Measurements from ENCODE around the gene ST6GALNAC3. TPM values are rescaled to one million over a fixed set of nuclear protein-coding genes. Genes with fewer than 3 reads are reported as not detected.

Gene ST6GALNAC3
- total RNA-seq, 1 donor from 2014 or later = 4.7 TPM

- H3K27ac Mint-ChIP-seq (ENCODE audit: unreplicated experiment) = no peak overlapping the region
- no peak for DNase-seq (ENCODE audit: low spot score)
- no peaks in the 10 kb centered on the region for H3K36me3 Mint-ChIP-seq (ENCODE audit: low read depth)
- H3K4me1 Mint-ChIP-seq (ENCODE audit: low read depth) = peaks cover 10% of the 10 kb centered on the region
- H3K4me3 Mint-ChIP-seq (ENCODE audit: unreplicated experiment) = no peak overlapping the region
- no peaks in the 10 kb centered on the region for H3K9me3 Mint-ChIP-seq (ENCODE audit: low read depth)
- peaks cover 2% of the 10 kb centered on the region for H3K27me3 Mint-ChIP-seq (ENCODE audit: low read depth)
- TF ChIP-seq CTCF (IDR thresholded peaks at IDR 0.05) = no peak
These were observed 71.6 kb downstream of the ST6GALNAC3 start for GRCh38 chr1:76146184-76146583.

- Mint-ChIP-seq H3K36me3 (ENCODE audit: low read depth) (no peaks in the 10 kb centered on the region), H3K27ac (ENCODE audit: unreplicated experiment) (no peak overlapping the region), H3K27me3 (ENCODE audit: low read depth) (peaks cover 2% of the 10 kb centered on the region), H3K4me3 (ENCODE audit: unreplicated experiment) (no peak overlapping the region), H3K9me3 (ENCODE audit: low read depth) (no peaks in the 10 kb centered on the region), H3K4me1 (ENCODE audit: low read depth) (peaks cover 10% of the 10 kb centered on the region)
- DNase-seq (ENCODE audit: low spot score) = no peak
- TF ChIP-seq CTCF (IDR thresholded peaks at IDR 0.05) = no peak
These were observed 73.4 kb downstream of the ST6GALNAC3 start for GRCh38 chr1:76147917-76148316.

GRCh38 chr1:76148460-76148859 lies 73.9 kb downstream of the ST6GALNAC3 start:
- Mint-ChIP-seq H3K36me3 (ENCODE audit: low read depth) (no peaks in the 10 kb centered on the region), H3K27me3 (ENCODE audit: low read depth) (peaks cover 2% of the 10 kb centered on the region), H3K4me1 (ENCODE audit: low read depth) (peaks cover 10% of the 10 kb centered on the region), H3K4me3 (ENCODE audit: unreplicated experiment) (no peak overlapping the region), H3K27ac (ENCODE audit: unreplicated experiment) (no peak overlapping the region), H3K9me3 (ENCODE audit: low read depth) (no peaks in the 10 kb centered on the region)
- DNase-seq (ENCODE audit: low spot score) = no peak
- TF ChIP-seq CTCF (IDR thresholded peaks at IDR 0.05) = no peak

GRCh38 chr1:76153841-76154205 lies 79.3 kb downstream of the ST6GALNAC3 start:
- Mint-ChIP-seq H3K9me3 (ENCODE audit: low read depth) (no peaks in the 10 kb centered on the region), H3K4me1 (ENCODE audit: low read depth) (peaks cover 12% of the 10 kb centered on the region), H3K36me3 (ENCODE audit: low read depth) (no peaks in the 10 kb centered on the region), H3K4me3 (ENCODE audit: unreplicated experiment) (no peak overlapping the region), H3K27me3 (ENCODE audit: low read depth) (no peaks in the 10 kb centered on the region), H3K27ac (ENCODE audit: unreplicated experiment) (no peak overlapping the region)
- no peak for TF ChIP-seq CTCF (IDR thresholded peaks at IDR 0.05)
- DNase-seq (ENCODE audit: low spot score) = no peak

GRCh38 chr1:76154206-76154956 lies 79.8 kb downstream of the ST6GALNAC3 start:
- Mint-ChIP-seq H3K4me3 (ENCODE audit: unreplicated experiment) (peak overlapping the region; percentile 59), H3K27ac (ENCODE audit: unreplicated experiment) (no peak overlapping the region)
- peak; percentile 97 for TF ChIP-seq CTCF (IDR thresholded peaks at IDR 0.05)

More at GRCh38 chr1:76154206-76154956, 79.8 kb downstream of the ST6GALNAC3 start:
- Mint-ChIP-seq H3K9me3 (ENCODE audit: low read depth) (no peaks in the 10 kb centered on the region), H3K4me1 (ENCODE audit: low read depth) (peaks cover 12% of the 10 kb centered on the region), H3K27me3 (ENCODE audit: low read depth) (no peaks in the 10 kb centered on the region), H3K36me3 (ENCODE audit: low read depth) (peaks cover under 1% of the 10 kb centered on the region)
- no peak for DNase-seq (ENCODE audit: low spot score)
